ENCODE measurements around the gene EMILIN1. TPM values are rescaled to one million over a fixed set of nuclear protein-coding genes. Genes with fewer than 3 reads are reported as not detected.

The EMILIN1 gene
- total and polyA plus RNA-seq, 10 of the 15 experiments (the other 5 are each of a cell fraction or from before 2014, with no cell fraction given), result 0.01 to 2.3 (median 1.2) TPM; not detected in 2

DNA sequence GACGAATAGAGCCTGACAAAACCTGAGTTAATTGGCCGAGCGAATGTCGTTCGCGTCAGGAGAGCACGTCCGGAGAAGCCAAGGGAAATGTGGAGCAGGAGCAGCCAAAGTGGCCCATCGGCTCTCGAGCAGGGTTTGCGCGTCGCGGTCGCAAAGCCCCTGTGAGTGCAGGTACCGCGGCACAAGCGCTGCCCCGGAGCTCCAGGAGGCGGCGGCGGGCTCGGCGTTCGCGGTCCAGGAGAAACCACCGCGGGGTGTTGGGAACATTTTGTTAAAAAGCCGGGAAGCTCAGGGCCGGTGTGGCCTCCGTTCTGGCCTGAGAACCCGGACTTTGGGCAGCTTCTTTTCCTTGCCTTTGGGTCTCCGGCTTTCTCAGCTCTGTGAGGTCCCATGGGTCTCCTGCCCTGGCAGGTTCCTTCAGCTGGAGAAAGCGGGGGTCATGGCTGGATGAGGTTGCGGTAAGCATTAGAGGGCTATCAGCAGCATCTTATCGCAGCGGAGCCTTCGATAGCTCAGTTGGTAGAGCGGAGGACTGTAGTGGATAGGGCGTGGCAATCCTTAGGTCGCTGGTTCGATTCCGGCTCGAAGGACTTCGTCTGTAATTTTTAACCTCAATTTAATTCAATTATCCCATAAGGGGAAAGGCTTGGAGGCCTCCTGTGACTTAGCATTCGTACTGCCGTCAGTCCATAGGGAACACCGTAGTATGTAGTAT is 28.0 kb upstream of the EMILIN1 start (continued):
- TF ChIP-seq, protein P1, sequence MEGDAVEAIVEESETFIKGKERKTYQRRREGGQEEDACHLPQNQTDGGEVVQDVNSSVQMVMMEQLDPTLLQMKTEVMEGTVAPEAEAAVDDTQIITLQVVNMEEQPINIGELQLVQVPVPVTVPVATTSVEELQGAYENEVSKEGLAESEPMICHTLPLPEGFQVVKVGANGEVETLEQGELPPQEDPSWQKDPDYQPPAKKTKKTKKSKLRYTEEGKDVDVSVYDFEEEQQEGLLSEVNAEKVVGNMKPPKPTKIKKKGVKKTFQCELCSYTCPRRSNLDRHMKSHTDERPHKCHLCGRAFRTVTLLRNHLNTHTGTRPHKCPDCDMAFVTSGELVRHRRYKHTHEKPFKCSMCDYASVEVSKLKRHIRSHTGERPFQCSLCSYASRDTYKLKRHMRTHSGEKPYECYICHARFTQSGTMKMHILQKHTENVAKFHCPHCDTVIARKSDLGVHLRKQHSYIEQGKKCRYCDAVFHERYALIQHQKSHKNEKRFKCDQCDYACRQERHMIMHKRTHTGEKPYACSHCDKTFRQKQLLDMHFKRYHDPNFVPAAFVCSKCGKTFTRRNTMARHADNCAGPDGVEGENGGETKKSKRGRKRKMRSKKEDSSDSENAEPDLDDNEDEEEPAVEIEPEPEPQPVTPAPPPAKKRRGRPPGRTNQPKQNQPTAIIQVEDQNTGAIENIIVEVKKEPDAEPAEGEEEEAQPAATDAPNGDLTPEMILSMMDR (IDR thresholded peaks at IDR 0.05 in 2 of 3, conservative IDR thresholded peaks at IDR 0.05 in 1 of 3; ENCODE audit: control insufficient read depth in 2 of 3, extremely low read depth in 1 of 3, insufficient read depth in 1 of 3, low read depth in 3 of 3, low read length in 3 of 3), result peak; percentile 5 to 33 (median 6); a peak in 1 of 6 replicates
- TF ChIP-seq, protein P2, sequence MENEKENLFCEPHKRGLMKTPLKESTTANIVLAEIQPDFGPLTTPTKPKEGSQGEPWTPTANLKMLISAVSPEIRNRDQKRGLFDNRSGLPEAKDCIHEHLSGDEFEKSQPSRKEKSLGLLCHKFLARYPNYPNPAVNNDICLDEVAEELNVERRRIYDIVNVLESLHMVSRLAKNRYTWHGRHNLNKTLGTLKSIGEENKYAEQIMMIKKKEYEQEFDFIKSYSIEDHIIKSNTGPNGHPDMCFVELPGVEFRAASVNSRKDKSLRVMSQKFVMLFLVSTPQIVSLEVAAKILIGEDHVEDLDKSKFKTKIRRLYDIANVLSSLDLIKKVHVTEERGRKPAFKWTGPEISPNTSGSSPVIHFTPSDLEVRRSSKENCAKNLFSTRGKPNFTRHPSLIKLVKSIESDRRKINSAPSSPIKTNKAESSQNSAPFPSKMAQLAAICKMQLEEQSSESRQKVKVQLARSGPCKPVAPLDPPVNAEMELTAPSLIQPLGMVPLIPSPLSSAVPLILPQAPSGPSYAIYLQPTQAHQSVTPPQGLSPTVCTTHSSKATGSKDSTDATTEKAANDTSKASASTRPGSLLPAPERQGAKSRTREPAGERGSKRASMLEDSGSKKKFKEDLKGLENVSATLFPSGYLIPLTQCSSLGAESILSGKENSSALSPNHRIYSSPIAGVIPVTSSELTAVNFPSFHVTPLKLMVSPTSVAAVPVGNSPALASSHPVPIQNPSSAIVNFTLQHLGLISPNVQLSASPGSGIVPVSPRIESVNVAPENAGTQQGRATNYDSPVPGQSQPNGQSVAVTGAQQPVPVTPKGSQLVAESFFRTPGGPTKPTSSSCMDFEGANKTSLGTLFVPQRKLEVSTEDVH (IDR thresholded peaks at IDR 0.05; ENCODE audit: low read depth, partially characterized antibody), result no peak
- TF ChIP-seq SMC3 (IDR thresholded peaks at IDR 0.05; ENCODE audit: borderline replicate concordance, low read length) (no peak), POLR2AphosphoS2 (IDR thresholded peaks at IDR 0.05; ENCODE audit: low read depth, low read length) (0 out of 2 replicates have a peak, but pooled peaks have one; percentile 47), MTA2 (IDR thresholded peaks at IDR 0.05; ENCODE audit: low read depth) (no peak), POLR2AphosphoS5 (IDR thresholded peaks at IDR 0.05; ENCODE audit: low read length) (0 out of 2 replicates have a peak, but pooled peaks have one; percentile 21), SREBF2 (IDR thresholded peaks at IDR 0.05; ENCODE audit: low read length) (peak; percentile 91), BCL11A (IDR thresholded peaks at IDR 0.05; ENCODE audit: low read depth, low read length) (no peak), SPI1 (IDR thresholded peaks at IDR 0.05; ENCODE audit: borderline replicate concordance, insufficient read depth, low read depth, low read length) (no peak)
- TF ChIP-seq, protein P3, sequence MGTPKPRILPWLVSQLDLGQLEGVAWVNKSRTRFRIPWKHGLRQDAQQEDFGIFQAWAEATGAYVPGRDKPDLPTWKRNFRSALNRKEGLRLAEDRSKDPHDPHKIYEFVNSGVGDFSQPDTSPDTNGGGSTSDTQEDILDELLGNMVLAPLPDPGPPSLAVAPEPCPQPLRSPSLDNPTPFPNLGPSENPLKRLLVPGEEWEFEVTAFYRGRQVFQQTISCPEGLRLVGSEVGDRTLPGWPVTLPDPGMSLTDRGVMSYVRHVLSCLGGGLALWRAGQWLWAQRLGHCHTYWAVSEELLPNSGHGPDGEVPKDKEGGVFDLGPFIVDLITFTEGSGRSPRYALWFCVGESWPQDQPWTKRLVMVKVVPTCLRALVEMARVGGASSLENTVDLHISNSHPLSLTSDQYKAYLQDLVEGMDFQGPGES (IDR thresholded peaks at IDR 0.05), result no peak; the same call in 1 of the 2 replicates
- TF ChIP-seq, protein P4, sequence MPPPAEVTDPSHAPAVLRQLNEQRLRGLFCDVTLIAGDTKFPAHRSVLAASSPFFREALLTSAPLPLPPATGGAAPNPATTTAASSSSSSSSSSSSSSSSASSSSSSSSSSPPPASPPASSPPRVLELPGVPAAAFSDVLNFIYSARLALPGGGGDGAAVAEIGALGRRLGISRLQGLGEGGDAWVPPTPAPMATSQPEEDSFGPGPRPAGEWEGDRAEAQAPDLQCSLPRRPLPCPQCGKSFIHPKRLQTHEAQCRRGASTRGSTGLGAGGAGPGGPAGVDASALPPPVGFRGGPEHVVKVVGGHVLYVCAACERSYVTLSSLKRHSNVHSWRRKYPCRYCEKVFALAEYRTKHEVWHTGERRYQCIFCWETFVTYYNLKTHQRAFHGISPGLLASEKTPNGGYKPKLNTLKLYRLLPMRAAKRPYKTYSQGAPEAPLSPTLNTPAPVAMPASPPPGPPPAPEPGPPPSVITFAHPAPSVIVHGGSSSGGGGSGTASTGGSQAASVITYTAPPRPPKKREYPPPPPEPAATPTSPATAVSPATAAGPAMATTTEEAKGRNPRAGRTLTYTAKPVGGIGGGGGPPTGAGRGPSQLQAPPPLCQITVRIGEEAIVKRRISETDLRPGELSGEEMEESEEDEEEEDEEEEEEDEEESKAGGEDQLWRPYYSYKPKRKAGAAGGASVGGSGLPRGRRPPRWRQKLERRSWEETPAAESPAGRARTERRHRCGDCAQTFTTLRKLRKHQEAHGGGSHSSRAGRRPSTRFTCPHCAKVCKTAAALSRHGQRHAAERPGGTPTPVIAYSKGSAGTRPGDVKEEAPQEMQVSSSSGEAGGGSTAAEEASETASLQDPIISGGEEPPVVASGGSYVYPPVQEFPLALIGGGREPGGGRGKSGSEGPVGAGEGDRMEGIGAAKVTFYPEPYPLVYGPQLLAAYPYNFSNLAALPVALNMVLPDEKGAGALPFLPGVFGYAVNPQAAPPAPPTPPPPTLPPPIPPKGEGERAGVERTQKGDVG (CRISPR knock-in tag; IDR thresholded peaks at IDR 0.05), result no peak
- TF ChIP-seq, protein P5, sequence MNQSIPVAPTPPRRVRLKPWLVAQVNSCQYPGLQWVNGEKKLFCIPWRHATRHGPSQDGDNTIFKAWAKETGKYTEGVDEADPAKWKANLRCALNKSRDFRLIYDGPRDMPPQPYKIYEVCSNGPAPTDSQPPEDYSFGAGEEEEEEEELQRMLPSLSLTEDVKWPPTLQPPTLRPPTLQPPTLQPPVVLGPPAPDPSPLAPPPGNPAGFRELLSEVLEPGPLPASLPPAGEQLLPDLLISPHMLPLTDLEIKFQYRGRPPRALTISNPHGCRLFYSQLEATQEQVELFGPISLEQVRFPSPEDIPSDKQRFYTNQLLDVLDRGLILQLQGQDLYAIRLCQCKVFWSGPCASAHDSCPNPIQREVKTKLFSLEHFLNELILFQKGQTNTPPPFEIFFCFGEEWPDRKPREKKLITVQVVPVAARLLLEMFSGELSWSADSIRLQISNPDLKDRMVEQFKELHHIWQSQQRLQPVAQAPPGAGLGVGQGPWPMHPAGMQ (IDR thresholded peaks at IDR 0.05; ENCODE audit: borderline replicate concordance), result no peak
- TF ChIP-seq, protein P6, sequence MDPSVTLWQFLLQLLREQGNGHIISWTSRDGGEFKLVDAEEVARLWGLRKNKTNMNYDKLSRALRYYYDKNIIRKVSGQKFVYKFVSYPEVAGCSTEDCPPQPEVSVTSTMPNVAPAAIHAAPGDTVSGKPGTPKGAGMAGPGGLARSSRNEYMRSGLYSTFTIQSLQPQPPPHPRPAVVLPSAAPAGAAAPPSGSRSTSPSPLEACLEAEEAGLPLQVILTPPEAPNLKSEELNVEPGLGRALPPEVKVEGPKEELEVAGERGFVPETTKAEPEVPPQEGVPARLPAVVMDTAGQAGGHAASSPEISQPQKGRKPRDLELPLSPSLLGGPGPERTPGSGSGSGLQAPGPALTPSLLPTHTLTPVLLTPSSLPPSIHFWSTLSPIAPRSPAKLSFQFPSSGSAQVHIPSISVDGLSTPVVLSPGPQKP (IDR thresholded peaks at IDR 0.05; ENCODE audit: low read depth, low read length), result no peak
- TF ChIP-seq, protein P7, sequence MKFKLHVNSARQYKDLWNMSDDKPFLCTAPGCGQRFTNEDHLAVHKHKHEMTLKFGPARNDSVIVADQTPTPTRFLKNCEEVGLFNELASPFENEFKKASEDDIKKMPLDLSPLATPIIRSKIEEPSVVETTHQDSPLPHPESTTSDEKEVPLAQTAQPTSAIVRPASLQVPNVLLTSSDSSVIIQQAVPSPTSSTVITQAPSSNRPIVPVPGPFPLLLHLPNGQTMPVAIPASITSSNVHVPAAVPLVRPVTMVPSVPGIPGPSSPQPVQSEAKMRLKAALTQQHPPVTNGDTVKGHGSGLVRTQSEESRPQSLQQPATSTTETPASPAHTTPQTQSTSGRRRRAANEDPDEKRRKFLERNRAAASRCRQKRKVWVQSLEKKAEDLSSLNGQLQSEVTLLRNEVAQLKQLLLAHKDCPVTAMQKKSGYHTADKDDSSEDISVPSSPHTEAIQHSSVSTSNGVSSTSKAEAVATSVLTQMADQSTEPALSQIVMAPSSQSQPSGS (IDR thresholded peaks at IDR 0.05; ENCODE audit: low read length), result no peak; the same call in 1 of the 2 replicates

Data from GM12878 (cell line).